Measurements from ENCODE around the gene RAPGEF1.

DNA sequence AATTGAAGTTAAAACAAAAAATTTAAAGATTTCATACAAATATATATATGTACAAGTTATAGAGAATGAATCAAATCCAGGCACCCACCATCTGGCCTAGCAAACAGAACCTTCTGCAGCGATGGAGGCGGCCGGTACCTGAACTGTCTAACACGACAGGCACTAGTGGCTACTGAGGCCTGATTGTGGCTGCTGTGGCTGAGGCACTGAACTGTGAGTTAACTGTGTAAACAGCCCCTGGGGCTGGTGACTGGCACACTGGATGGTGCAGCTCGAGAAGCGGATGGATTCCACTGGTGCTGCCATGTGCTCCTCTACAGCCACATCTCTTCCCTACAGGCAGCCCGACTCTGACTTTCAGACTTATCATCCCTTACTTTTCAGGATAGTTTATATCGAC is 82.4 kb downstream of the RAPGEF1 start:
- no peak for TF ChIP-seq EZH2 (IDR thresholded peaks at IDR 0.05; ENCODE audit: low read depth, unreplicated experiment)
- TF ChIP-seq, protein P1, sequence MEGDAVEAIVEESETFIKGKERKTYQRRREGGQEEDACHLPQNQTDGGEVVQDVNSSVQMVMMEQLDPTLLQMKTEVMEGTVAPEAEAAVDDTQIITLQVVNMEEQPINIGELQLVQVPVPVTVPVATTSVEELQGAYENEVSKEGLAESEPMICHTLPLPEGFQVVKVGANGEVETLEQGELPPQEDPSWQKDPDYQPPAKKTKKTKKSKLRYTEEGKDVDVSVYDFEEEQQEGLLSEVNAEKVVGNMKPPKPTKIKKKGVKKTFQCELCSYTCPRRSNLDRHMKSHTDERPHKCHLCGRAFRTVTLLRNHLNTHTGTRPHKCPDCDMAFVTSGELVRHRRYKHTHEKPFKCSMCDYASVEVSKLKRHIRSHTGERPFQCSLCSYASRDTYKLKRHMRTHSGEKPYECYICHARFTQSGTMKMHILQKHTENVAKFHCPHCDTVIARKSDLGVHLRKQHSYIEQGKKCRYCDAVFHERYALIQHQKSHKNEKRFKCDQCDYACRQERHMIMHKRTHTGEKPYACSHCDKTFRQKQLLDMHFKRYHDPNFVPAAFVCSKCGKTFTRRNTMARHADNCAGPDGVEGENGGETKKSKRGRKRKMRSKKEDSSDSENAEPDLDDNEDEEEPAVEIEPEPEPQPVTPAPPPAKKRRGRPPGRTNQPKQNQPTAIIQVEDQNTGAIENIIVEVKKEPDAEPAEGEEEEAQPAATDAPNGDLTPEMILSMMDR (conservative IDR thresholded peaks at IDR 0.05; ENCODE audit: low read depth in 2 of 2), result no peak
- TF ChIP-seq, protein P2, sequence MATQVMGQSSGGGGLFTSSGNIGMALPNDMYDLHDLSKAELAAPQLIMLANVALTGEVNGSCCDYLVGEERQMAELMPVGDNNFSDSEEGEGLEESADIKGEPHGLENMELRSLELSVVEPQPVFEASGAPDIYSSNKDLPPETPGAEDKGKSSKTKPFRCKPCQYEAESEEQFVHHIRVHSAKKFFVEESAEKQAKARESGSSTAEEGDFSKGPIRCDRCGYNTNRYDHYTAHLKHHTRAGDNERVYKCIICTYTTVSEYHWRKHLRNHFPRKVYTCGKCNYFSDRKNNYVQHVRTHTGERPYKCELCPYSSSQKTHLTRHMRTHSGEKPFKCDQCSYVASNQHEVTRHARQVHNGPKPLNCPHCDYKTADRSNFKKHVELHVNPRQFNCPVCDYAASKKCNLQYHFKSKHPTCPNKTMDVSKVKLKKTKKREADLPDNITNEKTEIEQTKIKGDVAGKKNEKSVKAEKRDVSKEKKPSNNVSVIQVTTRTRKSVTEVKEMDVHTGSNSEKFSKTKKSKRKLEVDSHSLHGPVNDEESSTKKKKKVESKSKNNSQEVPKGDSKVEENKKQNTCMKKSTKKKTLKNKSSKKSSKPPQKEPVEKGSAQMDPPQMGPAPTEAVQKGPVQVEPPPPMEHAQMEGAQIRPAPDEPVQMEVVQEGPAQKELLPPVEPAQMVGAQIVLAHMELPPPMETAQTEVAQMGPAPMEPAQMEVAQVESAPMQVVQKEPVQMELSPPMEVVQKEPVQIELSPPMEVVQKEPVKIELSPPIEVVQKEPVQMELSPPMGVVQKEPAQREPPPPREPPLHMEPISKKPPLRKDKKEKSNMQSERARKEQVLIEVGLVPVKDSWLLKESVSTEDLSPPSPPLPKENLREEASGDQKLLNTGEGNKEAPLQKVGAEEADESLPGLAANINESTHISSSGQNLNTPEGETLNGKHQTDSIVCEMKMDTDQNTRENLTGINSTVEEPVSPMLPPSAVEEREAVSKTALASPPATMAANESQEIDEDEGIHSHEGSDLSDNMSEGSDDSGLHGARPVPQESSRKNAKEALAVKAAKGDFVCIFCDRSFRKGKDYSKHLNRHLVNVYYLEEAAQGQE (IDR thresholded peaks at IDR 0.05; ENCODE audit: unreplicated experiment), result no peak
- no peak for TF ChIP-seq CREB1 (CRISPR knock-in tag; IDR thresholded peaks at IDR 0.05; ENCODE audit: low read depth)
- no peak for TF ChIP-seq POLR2AphosphoS5 (IDR thresholded peaks at IDR 0.05; ENCODE audit: low read depth)
